Tongue (tissue), 2 donors: ENCODE measurements around the gene S100A10. TPM values are rescaled to one million over a fixed set of nuclear protein-coding genes. Genes with fewer than 3 reads are reported as not detected.
A peak's percentile ranks its signal among the peaks of the same experiment; 100 is the strongest.

Experiments used
- DNase-seq: peaks from one replicate; pipeline ENCODE4 v3.0.0-alpha.2; 2015
- total RNA-seq: library from RNA; depleted of rRNA; stranded (reverse); fragments of >200 nt; gene quantifications from one replicate; pipeline ENCODE4 v1.2.3, GENCODE V29; 2014

S100A10 gene
- total RNA-seq, 1 donor from 2014 or later: 105 TPM

GRCh38 chr1:151935894-151936602 lies 57.6 kb downstream of the S100A10 start:
- DNase-seq: no peak

- no peak for DNase-seq
Measured at GRCh38 chr1:151935154-151935553, 58.5 kb downstream of the S100A10 start.

- peak; percentile 85 for DNase-seq
Measured at GRCh38 chr1:151934048-151934493, 59.6 kb downstream of the S100A10 start.

Other genes starting within 250 kb of the S100A10 start
- gene MRPL9, start 230.4 kb downstream of the S100A10 start, total RNA-seq: 62.1 TPM
- 6.7 TPM for gene TDRKH, start 203.4 kb downstream of the S100A10 start, total RNA-seq
- 0.41 TPM for gene LINGO4, start 188.4 kb downstream of the S100A10 start, total RNA-seq
- 13.7 TPM for gene RORC, start 162.1 kb downstream of the S100A10 start, total RNA-seq
- not detected for gene C2CD4D, start 154.0 kb downstream of the S100A10 start, total RNA-seq
- gene THEM5, start 140.1 kb downstream of the S100A10 start, total RNA-seq: not detected
- gene THEM4, start 84.3 kb downstream of the S100A10 start, total RNA-seq: 14.1 TPM
- 36.0 TPM for gene S100A11, start 43.1 kb upstream of the S100A10 start, total RNA-seq
- gene TCHHL1, start 95.2 kb upstream of the S100A10 start, total RNA-seq: not detected
- not detected for gene TCHH, start 121.6 kb upstream of the S100A10 start, total RNA-seq
- gene RPTN, start 165.4 kb upstream of the S100A10 start, total RNA-seq: not detected
- not detected for gene HRNR, start 230.3 kb upstream of the S100A10 start, total RNA-seq